Measurements from ENCODE around the gene PRAMEF4.
"Not testable (repeated sequence)": the region's sequence is repeated elsewhere in the genome, so short reads cannot be mapped to it uniquely, and the experiment has no call there.

The PRAMEF4 gene

GRCh38 chr1:12886101-12886500 is at the start of gene PRAMEF4:
TSS of gene PRAMEF4 (minus strand) at chr1:12886201. CDS start at chr1:12883394, 2,807 bp downstream.
- not testable (repeated sequence) for DNase-seq

GRCh38 chr1:12924368-12924767 is 38.4 kb upstream of the PRAMEF4 start:
- not testable (repeated sequence) for DNase-seq

- DNase-seq: not testable (repeated sequence)
Measured at GRCh38 chr1:12921749-12922148, 35.7 kb upstream of the PRAMEF4 start.

GRCh38 chr1:12916310-12916709 is 30.3 kb upstream of the PRAMEF4 start, which contains the start of gene PRAMEF7:
TSS of gene PRAMEF7 (plus strand) at chr1:12916610. CDS start at chr1:12917693, 1,083 bp downstream.
- DNase-seq: not testable (repeated sequence)

GRCh38 chr1:12903793-12904572 is 18.0 kb upstream of the PRAMEF4 start:
- DNase-seq: not testable (repeated sequence)

GRCh38 chr1:12899186-12899585 is 13.2 kb upstream of the PRAMEF4 start:
- DNase-seq: not testable (repeated sequence)

- DNase-seq: not testable (repeated sequence)
Measured at GRCh38 chr1:12898170-12898569, 12.2 kb upstream of the PRAMEF4 start, which contains the start of gene PRAMEF10. TSS of gene PRAMEF10 (minus strand) at chr1:12898270. CDS start at chr1:12895847, 2,423 bp downstream.

GRCh38 chr1:12878453-12878852 is 7.5 kb downstream of the PRAMEF4 start:
- not testable (repeated sequence) for DNase-seq

- not testable (repeated sequence) for DNase-seq
Measured at GRCh38 chr1:12863131-12863880, 22.7 kb downstream of the PRAMEF4 start.

- not testable (repeated sequence) for DNase-seq
Measured at GRCh38 chr1:12856786-12857185, 29.2 kb downstream of the PRAMEF4 start, which contains the start of gene PRAMEF2. TSS of gene PRAMEF2 (plus strand) at chr1:12857086. CDS start at chr1:12859010, 1,924 bp downstream.

- no peak for DNase-seq
Measured at GRCh38 chr1:12851779-12852178, 34.2 kb downstream of the PRAMEF4 start.

GRCh38 chr1:12848620-12849019 is 37.4 kb downstream of the PRAMEF4 start, which contains the start of gene HNRNPCL1:
TSS of gene HNRNPCL1 (minus strand) at chr1:12848720. CDS start at chr1:12848289, 431 bp downstream.
- DNase-seq: not testable (repeated sequence)

GRCh38 chr1:12833251-12833650 is 52.8 kb downstream of the PRAMEF4 start:
- not testable (repeated sequence) for DNase-seq

GRCh38 chr1:12831310-12831709 is 54.7 kb downstream of the PRAMEF4 start, which contains the start of gene PRAMEF11:
TSS of gene PRAMEF11 (minus strand) at chr1:12831410. CDS start at chr1:12828789, 2,621 bp downstream.
- DNase-seq: not testable (repeated sequence)

Data from NCI-H1105 (cell line).